ENCODE measurements around the gene RPS21.

DNA sequence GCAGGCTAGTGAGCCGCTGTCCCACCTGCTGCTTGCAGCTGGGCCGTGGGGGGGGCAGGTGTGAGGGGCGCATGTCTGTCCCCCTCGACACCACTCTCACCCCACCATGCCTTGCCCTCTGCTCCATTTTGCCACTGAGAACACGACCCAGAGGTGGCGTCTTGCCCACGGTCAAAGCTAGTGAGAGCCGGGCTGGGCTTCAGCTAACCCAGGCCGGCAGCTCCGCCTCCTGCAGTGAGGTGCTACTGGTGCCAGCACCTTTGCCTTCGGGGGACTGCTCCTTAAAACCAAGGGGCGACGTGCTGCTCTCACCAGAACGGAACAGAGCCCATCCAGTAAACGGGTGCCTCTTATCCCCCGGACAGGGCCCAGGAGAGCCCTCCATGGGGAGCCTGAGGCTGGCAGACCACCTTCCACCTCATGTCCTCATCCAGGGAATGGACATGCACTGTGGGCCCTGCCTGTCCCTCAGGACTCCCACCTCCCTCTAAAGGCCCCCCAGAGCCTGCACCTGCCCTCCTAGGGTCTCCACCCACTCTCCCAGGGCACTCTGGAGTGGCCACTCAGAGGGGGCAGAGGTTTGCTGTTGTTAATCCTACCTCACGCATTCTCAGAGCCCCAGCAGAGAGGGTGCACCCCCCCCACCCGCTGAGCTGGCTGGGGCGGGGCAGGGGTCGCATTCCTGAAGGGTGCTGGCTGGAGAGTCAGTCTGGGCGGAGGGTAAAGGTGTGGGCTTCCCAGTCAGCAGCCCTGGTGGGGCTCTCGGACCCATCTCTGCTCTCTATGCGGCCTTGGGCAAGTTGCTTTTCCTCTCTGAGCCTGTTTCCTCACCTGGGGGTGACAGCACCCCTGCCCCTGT is 37.6 kb downstream of the RPS21 start:
- no peak for TF ChIP-seq POLR2AphosphoS5 (IDR thresholded peaks at IDR 0.05; ENCODE audit: borderline replicate concordance, low read depth, low read length)
- no peak for TF ChIP-seq EZH2 (IDR thresholded peaks at IDR 0.05)
- TF ChIP-seq FOXP2 (optimal IDR thresholded peaks at IDR 0.05; ENCODE audit: control extremely low read depth, extremely low read length, insufficient read depth) = no peak

Measured in SK-N-MC (cell line).